Middle frontal gyrus (tissue), 1 donor: ENCODE measurements around the gene ITGA2B.

Experiments
- DNase-seq: peaks from one replicate; pipeline ENCODE4 v3.0.0-alpha.2; 2015; ENCODE audit warnings: low spot score; ENCODE audit errors: extremely low spot score

ITGA2B gene

DNA sequence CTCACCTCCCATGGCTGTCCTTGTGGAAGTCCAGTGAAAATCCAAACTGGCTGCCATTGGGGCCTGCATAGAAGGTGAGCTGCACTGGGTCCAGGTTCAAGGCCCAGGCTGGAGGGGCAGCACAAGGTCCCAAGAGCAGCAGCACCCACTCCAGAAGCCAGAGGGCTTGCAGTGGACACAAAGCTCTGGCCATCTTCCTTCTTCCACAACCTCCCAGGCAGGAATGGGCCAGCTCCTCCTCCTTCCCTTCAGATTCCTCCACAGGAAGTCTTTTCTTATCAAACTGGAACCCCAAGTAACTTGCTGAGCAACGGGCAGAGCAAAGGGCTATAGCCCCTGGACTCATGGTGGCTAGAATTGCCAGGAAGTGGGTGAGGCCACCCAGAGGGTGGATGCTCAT lies at the start of gene ITGA2B:
Gene ITGA2B, minus strand, starts transcription at position 369 of the 400 bp plus-strand sequence. Its CDS starts 176 bp downstream, at position 193.
- no peak for DNase-seq

DNA sequence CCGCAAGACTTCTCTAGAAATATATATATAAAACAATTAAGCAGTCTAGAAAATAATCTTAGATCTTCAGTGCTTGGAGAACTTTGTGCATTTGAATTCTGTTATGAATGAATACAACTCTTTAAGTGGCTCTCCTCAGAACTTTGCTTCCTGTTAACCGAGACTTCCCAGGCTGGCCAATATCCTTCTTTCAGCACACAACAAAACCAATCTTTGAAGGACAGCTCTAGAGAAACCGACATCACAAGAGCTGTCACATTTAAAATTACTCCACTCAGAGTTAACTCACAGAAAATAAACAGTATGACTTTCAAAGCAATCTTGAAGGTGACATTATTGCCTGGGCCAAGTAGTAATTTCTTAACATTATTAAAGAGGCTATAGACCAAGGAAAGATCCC lies 49.7 kb upstream of the ITGA2B start:
- DNase-seq: no peak

- DNase-seq: no peak
Observed at GRCh38 chr17:44438636-44439035, 49.2 kb upstream of the ITGA2B start.

- no peak for DNase-seq
Observed at GRCh38 chr17:44436336-44436735, 46.9 kb upstream of the ITGA2B start.

GRCh38 chr17:44432254-44433157 lies 43.1 kb upstream of the ITGA2B start:
- DNase-seq: no peak

GRCh38 chr17:44424828-44425461 lies 35.5 kb upstream of the ITGA2B start:
- DNase-seq: no peak

GRCh38 chr17:44417553-44417952 lies 28.1 kb upstream of the ITGA2B start:
- no peak for DNase-seq

DNA sequence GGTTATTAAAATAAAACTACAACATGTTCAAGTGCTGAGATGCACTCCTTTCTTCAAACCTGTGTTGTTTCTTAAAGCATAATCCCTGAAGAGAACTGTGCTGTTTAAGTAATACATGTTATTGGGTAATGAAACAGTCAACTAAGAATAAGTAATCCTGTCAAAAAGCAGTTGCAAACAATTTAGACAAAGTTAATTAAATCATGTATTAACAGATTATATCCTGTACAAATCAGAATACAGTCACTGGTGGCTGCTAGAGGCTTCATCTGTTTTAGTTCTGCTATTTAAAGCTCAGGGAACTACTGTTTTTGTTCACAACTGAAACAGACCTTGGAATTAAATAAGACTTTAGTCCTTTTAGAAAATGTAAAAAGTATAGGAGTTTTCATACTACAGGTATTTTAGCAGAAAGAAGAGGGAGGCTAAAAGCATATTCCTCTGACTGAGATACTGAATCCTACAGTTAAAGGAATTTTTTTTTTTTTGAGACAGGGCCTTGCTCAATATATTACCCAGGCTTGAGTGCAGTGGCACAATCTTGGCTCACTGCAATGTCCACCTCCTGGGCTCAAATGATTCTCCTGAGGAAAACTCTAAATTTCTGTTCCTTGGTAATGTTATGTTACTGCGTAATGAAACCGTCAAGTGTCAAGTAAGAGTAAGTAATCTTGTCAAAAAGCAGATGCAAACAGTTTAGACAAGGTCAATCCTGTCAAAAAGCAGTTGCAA lies 27.3 kb upstream of the ITGA2B start:
- no peak for DNase-seq

DNA sequence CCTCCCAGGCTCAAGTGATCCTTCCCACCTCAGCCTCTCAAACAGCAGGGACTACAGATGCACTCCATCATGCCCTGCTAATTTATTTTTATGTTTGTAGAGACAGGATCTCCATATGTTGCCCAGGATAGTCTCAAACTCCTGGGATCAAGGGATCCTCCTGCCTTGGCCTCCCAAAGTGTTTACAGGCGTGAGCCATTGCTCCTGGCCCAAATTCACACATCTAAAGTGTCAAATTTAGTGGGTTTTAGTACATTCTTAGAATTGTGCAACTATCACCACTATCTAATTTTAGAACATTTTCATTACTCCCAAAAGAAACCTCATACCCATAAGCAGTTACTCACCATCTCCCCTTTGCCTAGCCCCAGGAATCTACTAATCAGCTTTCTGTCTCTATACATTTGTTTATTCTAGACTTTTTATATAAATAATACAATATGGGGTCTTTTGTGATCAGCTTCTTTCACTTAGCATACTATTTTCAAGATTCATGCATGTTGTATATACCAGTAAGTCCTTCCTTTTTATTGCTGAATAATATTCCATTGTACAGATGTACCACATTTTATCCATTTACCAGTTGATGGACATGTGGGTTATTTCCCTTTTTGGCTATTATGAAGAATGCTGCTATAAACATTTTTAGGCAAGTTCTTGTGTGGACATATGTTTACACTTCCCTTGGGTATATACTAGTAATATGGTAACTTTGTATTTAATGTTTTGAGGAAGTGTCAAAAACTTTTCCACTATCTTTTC lies 25.1 kb upstream of the ITGA2B start:
- no peak for DNase-seq

DNA sequence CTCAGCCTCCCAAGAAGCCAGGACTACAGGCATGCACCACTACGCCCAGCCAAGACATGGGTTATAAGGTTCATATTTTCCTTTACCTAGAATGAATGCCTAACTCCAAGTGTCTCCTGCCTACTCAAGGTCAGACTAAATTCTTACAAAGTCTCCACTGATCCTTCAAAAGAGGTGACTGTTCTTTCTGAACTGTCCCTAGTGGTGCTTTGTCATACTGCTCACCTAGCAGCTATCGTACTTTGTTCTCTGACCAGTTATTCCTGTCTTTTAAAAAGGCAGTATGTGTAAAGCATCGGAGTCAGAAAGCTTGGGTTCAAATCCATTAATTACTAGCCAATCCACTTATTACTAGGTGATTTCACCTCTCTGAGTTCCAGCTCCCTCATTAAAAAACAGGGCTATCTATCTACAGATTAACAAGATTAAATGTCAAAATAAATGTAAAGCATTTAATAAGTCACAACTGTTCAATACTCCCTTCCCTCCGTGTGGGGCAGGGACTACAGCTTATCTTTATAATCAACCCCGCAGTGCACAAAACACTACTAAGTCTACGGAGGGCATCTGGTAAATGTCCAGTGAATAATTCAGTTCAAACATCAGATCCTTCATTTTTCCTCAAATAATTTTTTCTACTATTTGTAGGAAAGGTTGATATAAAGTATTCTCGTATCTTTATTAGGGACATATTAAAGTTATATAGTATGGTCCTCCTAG lies 20.0 kb upstream of the ITGA2B start:
- no peak for DNase-seq

DNA sequence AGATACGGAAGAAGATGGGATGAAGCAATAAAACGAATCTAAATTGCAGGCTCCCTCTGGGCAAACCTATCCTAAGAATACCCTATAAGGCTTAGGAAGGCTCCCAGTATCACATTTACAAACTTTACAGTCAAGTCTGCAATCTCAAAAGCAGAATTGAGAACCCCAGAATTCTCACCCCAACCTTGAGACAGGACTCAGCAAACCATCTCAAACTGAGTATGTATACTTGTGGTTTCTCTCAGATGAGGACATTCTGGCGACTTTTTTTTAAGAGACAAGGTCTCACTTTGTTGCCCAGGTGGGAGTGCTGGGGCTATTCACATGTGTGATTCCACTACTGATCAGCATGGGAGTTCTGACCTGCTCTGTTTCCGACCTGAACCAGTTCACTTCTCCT lies 19.3 kb upstream of the ITGA2B start:
- DNase-seq: no peak

DNA sequence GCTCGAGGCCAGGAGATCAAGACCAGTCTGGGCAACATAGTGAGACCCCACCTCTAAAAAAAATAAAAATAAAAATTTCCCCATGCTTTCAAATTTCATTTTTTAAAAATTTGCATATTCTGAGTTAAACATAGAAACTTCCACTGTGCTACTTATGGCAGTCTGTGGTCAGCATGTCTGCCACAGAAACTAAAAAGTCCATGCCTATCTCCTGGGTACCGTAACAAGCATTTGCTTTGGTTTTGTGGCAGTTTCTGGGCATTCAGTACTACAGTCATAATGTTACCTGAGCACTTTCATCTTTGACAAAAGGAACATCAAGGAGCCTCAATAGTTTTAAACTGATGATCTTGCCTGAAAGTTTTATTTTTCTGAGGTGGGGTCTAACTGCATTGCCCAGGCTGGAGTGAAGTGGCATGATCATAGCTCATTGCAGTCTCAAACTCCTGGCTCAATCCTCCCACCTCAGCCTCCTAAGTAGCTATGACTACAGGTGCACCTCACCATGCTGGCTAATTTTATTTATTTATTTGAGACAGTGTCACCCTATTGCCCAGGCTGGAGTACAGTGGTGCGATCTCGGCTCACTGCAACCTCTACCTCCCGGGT lies 13.2 kb upstream of the ITGA2B start:
- no peak for DNase-seq

DNA sequence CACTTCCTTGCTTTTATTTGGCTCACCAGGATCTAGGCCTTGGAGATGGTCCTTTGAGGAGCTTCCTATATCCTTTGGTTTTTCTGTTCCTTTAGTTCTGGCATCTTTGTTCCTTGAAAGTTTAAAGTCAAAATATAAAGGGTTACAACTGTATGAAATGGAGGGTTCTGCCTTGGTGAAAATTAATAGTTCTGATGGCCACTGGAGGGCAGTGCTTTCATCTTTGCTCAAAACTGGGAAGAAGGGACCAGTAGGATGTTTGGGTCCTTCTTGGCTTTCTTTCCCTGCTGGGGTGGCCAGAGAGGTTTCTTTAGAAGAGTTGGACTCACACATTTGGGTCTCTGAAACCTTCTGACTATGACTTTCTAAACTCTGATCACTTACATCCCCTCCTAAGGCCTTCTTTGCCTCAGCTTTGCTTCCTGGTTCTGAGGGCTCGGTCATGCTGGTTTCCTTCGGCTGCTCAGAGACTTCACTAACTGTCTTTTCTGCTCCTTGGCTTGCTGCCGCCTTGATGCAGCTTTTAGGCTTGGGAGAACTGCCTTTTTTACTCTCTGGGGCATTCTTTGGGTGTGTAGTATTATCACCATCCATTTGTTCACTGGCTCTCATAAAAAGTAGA lies 10.9 kb upstream of the ITGA2B start:
- DNase-seq: no peak

- DNase-seq: peak; percentile 5
Observed at GRCh38 chr17:44398692-44399691, 9.5 kb upstream of the ITGA2B start.

DNA sequence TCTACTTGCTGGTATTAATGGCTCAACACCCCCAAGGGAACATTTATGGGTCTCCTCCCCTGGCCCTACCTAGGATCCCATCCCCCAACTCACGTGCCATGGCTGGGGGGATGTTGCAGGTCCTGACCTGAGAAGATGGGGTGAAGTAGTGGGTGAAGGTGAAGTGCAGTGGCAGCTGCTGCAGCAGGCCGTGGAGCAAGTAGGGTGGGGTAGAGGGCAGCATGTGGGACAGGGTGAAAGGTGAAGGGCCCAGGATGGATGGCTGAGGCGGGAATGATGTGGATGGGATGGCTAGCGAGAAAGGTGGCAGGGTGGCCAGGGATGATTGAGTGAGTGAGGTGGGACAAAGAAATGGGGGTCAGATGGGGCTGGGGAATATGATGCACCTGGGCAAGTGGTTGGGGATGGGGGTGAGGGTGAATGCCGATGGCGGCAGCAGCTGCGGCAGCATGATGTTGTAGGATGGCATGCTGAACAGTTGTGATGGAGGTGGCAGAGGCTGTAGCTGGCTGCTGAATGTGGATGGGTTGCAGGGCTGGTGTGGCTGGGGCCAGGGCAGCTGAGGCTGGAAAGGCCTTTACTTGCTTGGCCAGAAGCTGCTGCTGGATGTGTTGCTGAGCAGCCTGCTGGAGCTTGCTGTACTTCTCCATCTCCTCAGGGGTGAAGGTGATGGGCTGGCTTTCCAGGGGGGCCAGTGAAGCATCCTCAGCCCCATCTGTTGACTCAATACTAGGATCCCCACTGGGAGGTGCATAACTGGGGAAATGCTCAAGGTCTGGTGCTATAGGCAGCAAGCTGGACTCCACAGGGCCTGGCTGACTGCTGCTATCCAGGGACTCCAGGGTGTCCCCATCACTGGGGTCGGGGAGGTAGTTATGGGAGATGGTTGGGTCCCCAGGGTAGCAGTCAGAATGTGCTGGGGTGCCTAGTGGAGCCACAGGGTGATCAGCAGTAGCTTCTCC lies 8.3 kb upstream of the ITGA2B start:
- DNase-seq: no peak

- no peak for DNase-seq
Observed at GRCh38 chr17:44396946-44397345, 7.5 kb upstream of the ITGA2B start.

DNA sequence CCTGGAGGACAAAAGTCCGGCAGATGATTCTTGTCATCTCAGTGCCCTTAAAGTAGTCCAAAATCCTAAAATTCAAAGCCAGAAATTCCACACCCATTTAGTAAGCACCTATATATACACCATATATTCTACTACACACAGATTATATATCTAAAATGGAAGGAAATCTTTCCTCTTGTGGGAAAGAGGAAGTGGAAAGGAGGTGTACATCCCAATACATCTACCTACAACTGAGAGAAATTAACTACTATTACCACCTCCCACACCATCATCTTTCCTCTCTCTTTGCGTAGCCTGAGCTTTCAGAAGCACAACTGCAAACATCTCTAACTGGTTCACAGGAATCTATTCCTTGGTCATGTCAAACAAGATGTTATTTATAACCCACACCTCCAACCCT lies 5.4 kb upstream of the ITGA2B start:
- no peak for DNase-seq
